B cell (primary cell): ENCODE data around the gene ARHGEF4.

Source experiments
- EZH2 ChIP-seq: IDR thresholded peaks from 2 replicates; pipeline ENCODE4 v1.6.1; 2012; ENCODE audit warnings: borderline replicate concordance, low read depth, mild to moderate bottlenecking, moderate library complexity, low read length; ENCODE audit not compliant: insufficient read depth, poor library complexity, severe bottlenecking
- TF ChIP-seq, protein P1 (sequence below): fragments of 200-600 bp; IDR thresholded peaks from one replicate; pipeline ENCODE4 v1.8.0; 2022; ENCODE audit warnings: antibody characterized with exemption, mild to moderate bottlenecking

GRCh38 chr2:130837811-130838565 lies 1.3 kb downstream of the ARHGEF4 start:
- TF ChIP-seq, protein P1, sequence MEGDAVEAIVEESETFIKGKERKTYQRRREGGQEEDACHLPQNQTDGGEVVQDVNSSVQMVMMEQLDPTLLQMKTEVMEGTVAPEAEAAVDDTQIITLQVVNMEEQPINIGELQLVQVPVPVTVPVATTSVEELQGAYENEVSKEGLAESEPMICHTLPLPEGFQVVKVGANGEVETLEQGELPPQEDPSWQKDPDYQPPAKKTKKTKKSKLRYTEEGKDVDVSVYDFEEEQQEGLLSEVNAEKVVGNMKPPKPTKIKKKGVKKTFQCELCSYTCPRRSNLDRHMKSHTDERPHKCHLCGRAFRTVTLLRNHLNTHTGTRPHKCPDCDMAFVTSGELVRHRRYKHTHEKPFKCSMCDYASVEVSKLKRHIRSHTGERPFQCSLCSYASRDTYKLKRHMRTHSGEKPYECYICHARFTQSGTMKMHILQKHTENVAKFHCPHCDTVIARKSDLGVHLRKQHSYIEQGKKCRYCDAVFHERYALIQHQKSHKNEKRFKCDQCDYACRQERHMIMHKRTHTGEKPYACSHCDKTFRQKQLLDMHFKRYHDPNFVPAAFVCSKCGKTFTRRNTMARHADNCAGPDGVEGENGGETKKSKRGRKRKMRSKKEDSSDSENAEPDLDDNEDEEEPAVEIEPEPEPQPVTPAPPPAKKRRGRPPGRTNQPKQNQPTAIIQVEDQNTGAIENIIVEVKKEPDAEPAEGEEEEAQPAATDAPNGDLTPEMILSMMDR: no peak
- no peak for TF ChIP-seq EZH2
